MM.1S (cell line): ENCODE measurements around the gene PTCRA.

Experiments used
- EZH2 ChIP-seq: fragments of 300-600 bp; sonication (generic); optimal IDR thresholded peaks from 2 replicates; pipeline ENCODE3; 2017; ENCODE audit warnings: low read depth, mild to moderate bottlenecking, antibody characterized with exemption, low read length, mixed read lengths
- TF ChIP-seq, protein P1 (sequence below): fragments of 300-600 bp; sonication (generic); IDR thresholded peaks from 2 replicates; pipeline ENCODE4 v1.5.1; 2016; ENCODE audit warnings: antibody characterized with exemption, low read length, mixed read lengths

DNA sequence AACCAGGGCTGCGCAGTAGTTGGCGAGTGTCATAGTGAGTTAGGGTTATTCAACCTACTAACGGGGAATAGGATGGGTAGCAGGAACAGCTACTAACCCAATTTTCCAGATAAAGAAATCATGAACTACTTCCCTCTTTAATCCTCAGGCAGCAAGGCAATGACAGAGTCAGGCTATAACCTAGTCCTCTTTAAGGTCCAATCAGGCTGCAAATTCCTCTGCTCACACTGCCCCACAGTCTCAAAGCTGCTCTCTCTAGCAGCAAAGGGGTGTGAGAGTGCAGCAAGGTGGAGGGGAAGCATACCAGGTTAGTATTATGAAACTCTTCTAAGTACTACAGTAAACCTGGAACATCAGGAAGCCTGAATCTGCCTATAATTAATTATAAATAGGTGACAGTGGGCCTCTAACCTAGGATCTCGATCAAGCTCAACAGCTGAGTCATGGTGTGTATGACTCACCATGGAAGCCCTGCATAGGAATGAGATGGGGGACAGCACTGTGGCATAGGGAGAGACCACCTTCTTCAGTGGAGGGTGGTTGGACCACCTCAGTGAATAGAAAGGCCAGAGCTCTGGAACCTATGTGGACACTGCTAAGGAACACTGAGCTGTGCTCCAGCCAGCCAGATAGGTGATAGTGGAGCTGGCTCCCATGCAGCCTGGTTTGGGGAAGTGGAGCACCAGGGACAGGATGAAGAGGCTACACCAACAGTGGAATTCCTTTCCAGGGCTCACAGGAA, 55.2 kb downstream of the PTCRA start:
- TF ChIP-seq EZH2: no peak
- TF ChIP-seq, protein P1, sequence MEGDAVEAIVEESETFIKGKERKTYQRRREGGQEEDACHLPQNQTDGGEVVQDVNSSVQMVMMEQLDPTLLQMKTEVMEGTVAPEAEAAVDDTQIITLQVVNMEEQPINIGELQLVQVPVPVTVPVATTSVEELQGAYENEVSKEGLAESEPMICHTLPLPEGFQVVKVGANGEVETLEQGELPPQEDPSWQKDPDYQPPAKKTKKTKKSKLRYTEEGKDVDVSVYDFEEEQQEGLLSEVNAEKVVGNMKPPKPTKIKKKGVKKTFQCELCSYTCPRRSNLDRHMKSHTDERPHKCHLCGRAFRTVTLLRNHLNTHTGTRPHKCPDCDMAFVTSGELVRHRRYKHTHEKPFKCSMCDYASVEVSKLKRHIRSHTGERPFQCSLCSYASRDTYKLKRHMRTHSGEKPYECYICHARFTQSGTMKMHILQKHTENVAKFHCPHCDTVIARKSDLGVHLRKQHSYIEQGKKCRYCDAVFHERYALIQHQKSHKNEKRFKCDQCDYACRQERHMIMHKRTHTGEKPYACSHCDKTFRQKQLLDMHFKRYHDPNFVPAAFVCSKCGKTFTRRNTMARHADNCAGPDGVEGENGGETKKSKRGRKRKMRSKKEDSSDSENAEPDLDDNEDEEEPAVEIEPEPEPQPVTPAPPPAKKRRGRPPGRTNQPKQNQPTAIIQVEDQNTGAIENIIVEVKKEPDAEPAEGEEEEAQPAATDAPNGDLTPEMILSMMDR: no peak
